GM19395 (cell line): ENCODE measurements around the gene ZNF296.
"Not testable (repeated sequence)": the region's sequence is repeated elsewhere in the genome, so short reads cannot be mapped to it uniquely, and the experiment has no call there.

Experiments
- ATAC-seq: cut with Tn5 transposase; IDR thresholded peaks from one replicate; pipeline ENCODE4 v1.9.1; 2021; ENCODE audit warnings: mild to moderate bottlenecking, moderate library complexity; ENCODE audit not compliant: unreplicated experiment

The ZNF296 gene

GRCh38 chr19:45076029-45076850 lies at the start of gene ZNF296:
ZNF296 (minus strand) TSS chr19:45076478; CDS start chr19:45076373, 105 bp downstream.
- ATAC-seq = peak; percentile 48

- ATAC-seq = no peak
Measured at GRCh38 chr19:45125360-45125759, 49.1 kb upstream of the ZNF296 start.

GRCh38 chr19:45124021-45124420 lies 47.7 kb upstream of the ZNF296 start:
- ATAC-seq = no peak

- ATAC-seq = no peak
Measured at GRCh38 chr19:45123440-45123850, 47.2 kb upstream of the ZNF296 start.

- no peak for ATAC-seq
Measured at GRCh38 chr19:45122832-45123231, 46.6 kb upstream of the ZNF296 start.

- ATAC-seq = no peak
Measured at GRCh38 chr19:45121827-45122345, 45.6 kb upstream of the ZNF296 start.

GRCh38 chr19:45119582-45119981 lies 43.3 kb upstream of the ZNF296 start:
- no peak for ATAC-seq

GRCh38 chr19:45118591-45119355 lies 42.5 kb upstream of the ZNF296 start:
- not testable (repeated sequence) for ATAC-seq

GRCh38 chr19:45118106-45118505 lies 41.8 kb upstream of the ZNF296 start:
- no peak for ATAC-seq

- ATAC-seq = no peak
Measured at GRCh38 chr19:45117671-45118070, 41.4 kb upstream of the ZNF296 start.

GRCh38 chr19:45117167-45117594 lies 40.9 kb upstream of the ZNF296 start:
- peak; percentile 47 for ATAC-seq

GRCh38 chr19:45115809-45116615 lies 39.7 kb upstream of the ZNF296 start:
- no peak for ATAC-seq

GRCh38 chr19:45114116-45114515 lies 37.8 kb upstream of the ZNF296 start:
- no peak for ATAC-seq

- ATAC-seq = no peak
Measured at GRCh38 chr19:45113628-45114027, 37.4 kb upstream of the ZNF296 start.

GRCh38 chr19:45112111-45112827 lies 36.0 kb upstream of the ZNF296 start:
- ATAC-seq = no peak

GRCh38 chr19:45110851-45111266 lies 34.6 kb upstream of the ZNF296 start:
- ATAC-seq = no peak

- ATAC-seq = no peak
Measured at GRCh38 chr19:45107621-45108150, 31.4 kb upstream of the ZNF296 start.

- ATAC-seq = not testable (repeated sequence)
Measured at GRCh38 chr19:45106363-45106762, 30.1 kb upstream of the ZNF296 start.

- ATAC-seq = no peak
Measured at GRCh38 chr19:45104658-45105349, 28.5 kb upstream of the ZNF296 start.
